GM18861 (cell line): Measurements from ENCODE around the gene FBXW10B.
"Not testable (repeated sequence)": the region's sequence is repeated elsewhere in the genome, so short reads cannot be mapped to it uniquely, and the experiment has no call there.

Experiments used
- ATAC-seq: cut with Tn5 transposase; IDR thresholded peaks from one replicate; pipeline ENCODE4 v1.9.1; 2021; ENCODE audit not compliant: unreplicated experiment

The FBXW10B gene

GRCh38 chr17:15642505-15643251 is 23.2 kb upstream of the FBXW10B start:
- ATAC-seq, result not testable (repeated sequence)

DNA sequence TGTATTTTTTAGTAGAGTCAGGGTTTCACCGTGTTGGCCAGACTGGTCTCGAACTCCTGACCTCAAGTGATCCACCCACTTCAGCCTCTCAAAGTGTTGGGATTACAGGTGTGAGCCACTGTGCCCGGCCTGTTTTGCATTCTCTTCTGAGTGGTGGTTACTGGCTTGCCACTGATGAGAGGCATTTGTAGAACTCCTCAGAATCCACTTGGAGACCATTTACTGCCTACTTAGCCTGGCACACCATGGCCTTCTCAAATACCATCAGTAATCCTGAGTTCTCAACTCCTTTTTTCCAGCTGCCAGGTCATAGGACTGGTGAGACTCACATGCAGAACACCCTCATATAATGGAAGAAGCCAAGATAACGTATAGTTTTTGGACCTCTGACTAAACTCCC is 22.5 kb upstream of the FBXW10B start:
- ATAC-seq, result not testable (repeated sequence)

- not testable (repeated sequence) for ATAC-seq
Observed at GRCh38 chr17:15630930-15631453, 11.5 kb upstream of the FBXW10B start.

- ATAC-seq, result not testable (repeated sequence)
Observed at GRCh38 chr17:15629991-15630390, 10.5 kb upstream of the FBXW10B start.

DNA sequence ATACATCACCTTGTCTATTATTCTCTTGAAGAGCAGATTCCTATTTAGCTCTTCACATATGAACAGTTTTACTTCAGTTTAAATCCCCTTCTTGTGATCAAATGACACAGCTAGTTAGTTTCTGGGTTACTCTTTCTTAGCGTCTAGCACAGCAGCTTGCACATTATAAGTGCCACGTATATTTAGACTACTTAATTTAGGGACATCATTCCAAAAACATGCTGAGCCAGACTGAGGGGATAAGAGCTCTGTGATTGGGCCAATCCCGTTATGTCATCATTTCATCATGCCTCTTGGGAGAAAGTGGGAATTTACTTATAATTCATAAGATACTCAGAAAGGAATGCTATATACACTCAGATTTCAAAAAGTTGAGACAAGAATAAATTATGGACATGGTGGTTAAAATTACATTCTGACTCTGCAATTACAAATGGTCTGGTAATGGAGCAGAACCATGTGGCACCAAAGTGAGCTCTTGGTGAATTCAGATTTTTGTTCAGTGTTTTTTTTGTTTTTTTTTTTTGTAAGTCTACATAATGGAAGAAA is 4.2 kb upstream of the FBXW10B start:
- ATAC-seq, result not testable (repeated sequence)

GRCh38 chr17:15623255-15623654 is 3.8 kb upstream of the FBXW10B start:
- not testable (repeated sequence) for ATAC-seq

DNA sequence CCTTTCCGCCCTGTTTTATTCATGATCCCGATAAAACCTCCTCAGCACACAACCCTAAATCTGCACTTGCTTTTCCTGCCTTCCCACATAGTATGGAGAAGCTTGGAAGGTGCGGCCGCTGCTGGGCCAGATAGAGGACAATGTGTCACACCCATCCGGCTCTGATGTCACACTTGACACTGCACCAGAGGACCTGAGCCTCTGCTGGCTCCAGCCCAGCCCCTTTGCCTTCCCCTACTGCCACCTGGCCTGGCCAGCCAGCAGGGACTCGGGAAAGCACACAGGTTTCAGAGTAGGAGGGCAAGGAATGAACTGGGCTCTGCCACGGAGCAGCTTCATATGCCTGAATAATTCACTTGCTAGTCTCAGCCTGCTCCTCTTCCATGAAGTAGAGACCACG is 2.6 kb upstream of the FBXW10B start:
- ATAC-seq, result not testable (repeated sequence)

- not testable (repeated sequence) for ATAC-seq
Observed at GRCh38 chr17:15616828-15617227, 2.7 kb downstream of the FBXW10B start.

DNA sequence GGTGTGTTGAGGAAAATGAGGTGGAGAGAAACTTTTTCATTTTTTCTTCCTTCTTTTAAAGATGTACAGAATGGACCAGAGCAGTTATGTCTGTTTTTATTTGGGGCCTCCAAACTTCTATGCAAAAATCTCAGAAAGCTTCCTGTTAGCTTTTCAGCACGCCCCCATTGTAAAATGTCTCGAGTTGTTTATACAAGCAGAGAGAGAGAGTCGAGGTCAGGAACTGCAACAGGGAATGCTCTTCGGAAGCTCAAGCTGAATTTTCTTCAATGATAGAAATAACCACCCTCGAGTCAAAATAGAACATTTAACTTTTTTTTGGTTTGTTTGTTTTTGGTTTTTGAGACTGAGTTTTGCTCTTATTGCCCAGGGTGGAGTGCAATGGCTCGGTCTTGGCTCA is 3.7 kb downstream of the FBXW10B start:
- not testable (repeated sequence) for ATAC-seq

GRCh38 chr17:15613111-15613510 is 6.4 kb downstream of the FBXW10B start:
- not testable (repeated sequence) for ATAC-seq

DNA sequence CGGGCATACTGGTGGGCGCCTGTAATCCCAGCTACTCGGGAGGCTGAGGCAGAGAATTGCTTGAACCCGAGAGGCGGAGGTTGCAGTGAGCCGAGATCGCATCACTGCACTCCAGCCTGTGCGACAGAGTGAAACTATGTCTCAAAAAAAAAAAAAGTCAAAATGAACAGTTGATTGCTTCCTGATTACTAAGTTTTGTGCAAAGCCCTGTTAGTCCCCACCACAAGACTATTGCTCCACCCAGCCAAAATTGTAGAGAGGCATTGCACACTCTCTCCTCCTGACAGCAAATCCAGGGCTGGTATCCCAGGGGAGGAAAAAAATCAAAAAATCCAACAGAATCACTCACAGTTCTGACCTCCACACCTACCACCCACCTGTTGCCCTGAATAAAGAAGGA is 26.5 kb downstream of the FBXW10B start:
- not testable (repeated sequence) for ATAC-seq

GRCh38 chr17:15591986-15592385 is 27.5 kb downstream of the FBXW10B start:
- ATAC-seq, result not testable (repeated sequence)

DNA sequence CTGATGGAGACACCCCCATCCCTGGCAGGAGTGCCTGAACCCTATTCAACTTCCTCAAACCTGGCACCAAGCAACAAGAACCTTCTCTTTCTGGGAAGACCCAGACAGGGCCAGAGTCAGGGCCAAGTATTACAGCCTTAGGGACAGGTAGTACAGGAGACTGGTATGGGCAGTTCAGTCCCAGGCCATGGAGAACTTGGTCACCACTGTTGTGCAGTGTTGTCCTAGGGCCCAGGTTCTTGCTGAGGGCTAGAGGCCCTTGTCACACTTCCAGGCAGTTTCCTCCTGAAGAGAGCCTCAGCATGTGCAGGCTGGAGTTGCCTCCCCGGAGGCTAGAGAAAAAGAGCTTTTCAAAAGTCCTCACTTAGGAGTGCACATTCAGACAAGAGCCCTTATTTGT is 28.7 kb downstream of the FBXW10B start:
- not testable (repeated sequence) for ATAC-seq

GRCh38 chr17:15589544-15590536 is 29.7 kb downstream of the FBXW10B start:
- ATAC-seq, result peak; percentile 80

DNA sequence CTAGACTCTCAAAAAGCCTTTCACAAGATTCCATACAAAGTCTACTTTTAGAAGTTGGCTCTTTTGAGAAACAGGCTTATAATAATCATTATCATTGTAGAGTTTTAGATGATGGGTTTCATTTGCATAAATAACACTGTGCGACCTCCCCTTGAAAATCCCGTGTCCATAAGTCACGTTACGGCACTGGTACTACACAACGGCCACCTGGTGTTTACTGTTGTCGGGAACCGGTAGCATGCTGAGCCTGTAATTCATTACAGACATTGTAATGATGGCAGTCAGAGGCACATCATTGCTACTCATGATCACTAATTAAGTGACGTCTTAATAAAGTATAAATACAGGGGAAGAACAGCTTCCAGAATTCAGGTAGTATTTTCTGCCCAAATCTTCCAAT is 31.5 kb downstream of the FBXW10B start:
- ATAC-seq, result not testable (repeated sequence)

DNA sequence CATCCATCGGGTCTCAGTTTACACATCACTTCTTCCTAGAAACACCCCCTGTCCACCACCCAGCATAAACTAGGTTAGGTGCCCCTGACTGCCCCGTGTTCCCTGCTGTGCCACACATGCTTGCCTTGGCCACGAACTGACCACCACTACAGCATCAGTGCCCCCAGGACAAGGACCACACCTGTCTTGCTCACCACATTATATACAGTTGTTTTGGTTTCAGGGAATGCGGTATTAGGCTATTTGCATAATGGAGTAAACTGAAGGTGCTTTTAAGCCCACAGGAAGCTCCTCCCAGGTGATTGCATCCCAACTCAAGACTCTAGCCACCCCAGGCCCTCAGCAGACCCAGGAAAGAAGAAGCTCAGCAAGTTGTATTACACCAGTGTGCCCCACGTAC is 36.2 kb downstream of the FBXW10B start:
- ATAC-seq, result not testable (repeated sequence)

- not testable (repeated sequence) for ATAC-seq
Observed at GRCh38 chr17:15581462-15581861, 38.0 kb downstream of the FBXW10B start.

GRCh38 chr17:15576848-15577247 is 42.7 kb downstream of the FBXW10B start:
- not testable (repeated sequence) for ATAC-seq

DNA sequence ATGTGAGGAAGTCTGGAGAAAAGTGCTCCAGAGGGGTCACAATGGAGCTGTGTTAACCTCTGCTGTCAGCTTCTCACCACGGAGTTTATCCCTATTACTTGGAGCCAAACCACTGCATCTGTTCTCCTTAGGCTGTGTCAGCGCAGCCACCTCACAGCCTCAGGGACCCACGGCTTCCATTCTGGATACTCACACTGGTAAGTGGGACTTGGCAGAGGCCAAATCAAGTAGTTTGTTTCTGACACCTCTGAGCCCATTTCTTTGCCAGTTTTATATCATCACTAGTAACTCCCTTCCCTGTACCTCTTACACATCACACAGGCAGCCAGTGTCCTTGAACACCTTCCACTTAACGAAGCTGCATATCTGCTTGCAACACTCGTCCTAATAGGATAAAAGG is 44.8 kb downstream of the FBXW10B start:
- not testable (repeated sequence) for ATAC-seq

DNA sequence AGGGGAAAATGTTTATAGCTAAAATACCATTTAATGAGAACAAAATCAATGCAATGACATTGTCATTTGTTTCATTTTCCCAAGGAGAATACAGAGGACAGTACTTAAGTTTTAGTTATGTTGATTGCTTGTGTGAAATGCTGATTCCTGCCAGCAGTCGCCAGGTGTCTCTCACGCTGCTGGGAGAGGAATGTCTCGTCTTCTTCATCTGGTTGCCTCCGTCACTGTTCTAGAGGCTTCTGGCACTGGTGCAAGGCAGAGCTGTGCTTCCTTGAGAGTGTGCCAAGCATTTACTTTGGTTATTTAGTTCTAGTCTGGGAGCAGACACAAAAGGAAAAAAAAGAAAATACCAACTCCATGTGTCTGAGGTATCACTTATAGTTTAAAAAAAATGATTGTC is 45.6 kb downstream of the FBXW10B start:
- ATAC-seq, result not testable (repeated sequence)
